SK-N-SH treated with all-trans-retinoic acid at 6 μM for 48 hours (cell line): ENCODE data around the gene RIT1.

ENCODE experiments used
- ARNTL ChIP-seq: fragments of 450-650 bp; formaldehyde crosslinking; IDR thresholded peaks from 2 replicates; pipeline ENCODE4 v1.5.0; 2020; ENCODE audit warnings: low read depth, mild to moderate bottlenecking, moderate library complexity, borderline replicate concordance
- CREB5 ChIP-seq: fragments of 250-450 bp; sonication (Bioruptor Pico); IDR thresholded peaks from 2 replicates; pipeline ENCODE4 v1.5.1; 2020; ENCODE audit warnings: low read depth, mild to moderate bottlenecking, moderate library complexity
- CSDC2 ChIP-seq: fragments of 250-450 bp; sonication (Bioruptor Pico); IDR thresholded peaks from 2 replicates; pipeline ENCODE4 v1.5.0; 2020; ENCODE audit warnings: mild to moderate bottlenecking, moderate library complexity
- ESRRG ChIP-seq: fragments of 250-450 bp; sonication (Bioruptor Pico); IDR thresholded peaks from 2 replicates; pipeline ENCODE4 v1.6.1; 2021; ENCODE audit warnings: mild to moderate bottlenecking
- ISL1 ChIP-seq: fragments of 250-450 bp; sonication (Bioruptor Pico); IDR thresholded peaks from 2 replicates; pipeline ENCODE4 v2.1.2; 2022; ENCODE audit warnings: mild to moderate bottlenecking, moderate library complexity
- OSR1 ChIP-seq: fragments of 250-450 bp; sonication (Bioruptor Pico); IDR thresholded peaks from 2 replicates; pipeline ENCODE4 v1.8.0; 2022; ENCODE audit warnings: moderate library complexity, mild to moderate bottlenecking, inconsistent platforms
- PATZ1 ChIP-seq: fragments of 250-450 bp; sonication (Bioruptor Pico); IDR thresholded peaks from 2 replicates; pipeline ENCODE4 v1.8.0; 2020; ENCODE audit warnings: mild to moderate bottlenecking, moderate library complexity, borderline replicate concordance
- RARB ChIP-seq: fragments of 250-450 bp; sonication (Bioruptor Pico); IDR thresholded peaks from 2 replicates; pipeline ENCODE4 v1.8.0; 2021; ENCODE audit warnings: mild to moderate bottlenecking, moderate library complexity
- TCF4 ChIP-seq: fragments of 250-450 bp; sonication (Bioruptor Pico); IDR thresholded peaks from 2 replicates; pipeline ENCODE4 v1.8.0; 2021; ENCODE audit warnings: mild to moderate bottlenecking, moderate library complexity, borderline replicate concordance
- TSHZ2 ChIP-seq: fragments of 250-450 bp; sonication (Bioruptor Pico); IDR thresholded peaks from 2 replicates; pipeline ENCODE4 v1.5.0; 2020; ENCODE audit warnings: mild to moderate bottlenecking, moderate library complexity
- ZC3H10 ChIP-seq: fragments of 250-450 bp; sonication (Bioruptor Pico); IDR thresholded peaks from 2 replicates; pipeline ENCODE4 v1.5.1; 2021; ENCODE audit warnings: mild to moderate bottlenecking, moderate library complexity
- ZFP3 ChIP-seq: fragments of 250-450 bp; sonication (Bioruptor Pico); IDR thresholded peaks from 2 replicates; pipeline ENCODE4 v1.5.0; 2020; ENCODE audit warnings: mild to moderate bottlenecking, moderate library complexity
- ZFP30 ChIP-seq: fragments of 450-650 bp; formaldehyde crosslinking; IDR thresholded peaks from 2 replicates; pipeline ENCODE4 v1.5.0; 2022; ENCODE audit warnings: mild to moderate bottlenecking, moderate library complexity

- no peak for TF ChIP-seq RARB (CRISPR knock-in tag)
- TF ChIP-seq ARNTL (CRISPR knock-in tag): no peak
- no peak for TF ChIP-seq PATZ1 (CRISPR knock-in tag)
- no peak for TF ChIP-seq TSHZ2
- no peak for TF ChIP-seq CREB5 (CRISPR knock-in tag)
- no peak for TF ChIP-seq ZFP3 (CRISPR knock-in tag)
- TF ChIP-seq ESRRG (CRISPR knock-in tag): no peak
- TF ChIP-seq CSDC2 (CRISPR knock-in tag): no peak
- TF ChIP-seq OSR1 (CRISPR knock-in tag): no peak
- TF ChIP-seq ZC3H10: no peak
- TF ChIP-seq ZFP30 (CRISPR knock-in tag): no peak
- no peak for TF ChIP-seq ISL1
- TF ChIP-seq TCF4 (CRISPR knock-in tag): no peak
Observed at GRCh38 chr1:155941845-155942531, 30.8 kb upstream of the RIT1 start.
